ENCODE measurements around the gene GSPT1.

GSPT1 gene

GRCh38 chr16:11836650-11837244, 79.0 kb downstream of the GSPT1 start:
- ATAC-seq: peak; percentile 80
- TF ChIP-seq ZFP3 (CRISPR knock-in tag; IDR thresholded peaks at IDR 0.05): no peak
- no peak for TF ChIP-seq ZFP30 (CRISPR knock-in tag; IDR thresholded peaks at IDR 0.05)
- no peak for TF ChIP-seq POU6F1 (CRISPR knock-in tag; IDR thresholded peaks at IDR 0.05; ENCODE audit: borderline replicate concordance, low read depth)
- TF ChIP-seq CSDC2 (CRISPR knock-in tag; IDR thresholded peaks at IDR 0.05): no peak
- 0 out of 2 replicates have a peak, but pooled peaks have one; percentile 31 for TF ChIP-seq TOX (CRISPR knock-in tag; IDR thresholded peaks at IDR 0.05; ENCODE audit: borderline replicate concordance)
- no peak for TF ChIP-seq TSHZ2 (CRISPR knock-in tag; IDR thresholded peaks at IDR 0.05)

GRCh38 chr16:11835891-11836649, 79.7 kb downstream of the GSPT1 start:
- peak; percentile 62 for ATAC-seq
- no peak for TF ChIP-seq CSDC2 (CRISPR knock-in tag; IDR thresholded peaks at IDR 0.05)
- TF ChIP-seq TOX (CRISPR knock-in tag; IDR thresholded peaks at IDR 0.05; ENCODE audit: borderline replicate concordance): 0 out of 2 replicates have a peak, but pooled peaks have one; percentile 6

- ATAC-seq: no peak
- TF ChIP-seq ZFP3 (CRISPR knock-in tag; IDR thresholded peaks at IDR 0.05) (no peak), PATZ1 (CRISPR knock-in tag; IDR thresholded peaks at IDR 0.05; ENCODE audit: borderline replicate concordance) (no peak), PPARA (CRISPR knock-in tag; IDR thresholded peaks at IDR 0.05; ENCODE audit: borderline replicate concordance) (no peak), ZNF8 (CRISPR knock-in tag; IDR thresholded peaks at IDR 0.05) (no peak), ISL1 (CRISPR knock-in tag; IDR thresholded peaks at IDR 0.05) (no peak)
Measured at GRCh38 chr16:11835309-11835708, 80.4 kb downstream of the GSPT1 start.

GRCh38 chr16:11833951-11834695, 81.6 kb downstream of the GSPT1 start:
- TF ChIP-seq RARB (CRISPR knock-in tag; IDR thresholded peaks at IDR 0.05) (no peak), ZNF565 (CRISPR knock-in tag; conservative IDR thresholded peaks at IDR 0.05; ENCODE audit: low read depth) (no peak), SNAI2 (CRISPR knock-in tag; IDR thresholded peaks at IDR 0.05) (no peak), TSHZ2 (CRISPR knock-in tag; IDR thresholded peaks at IDR 0.05) (no peak), GLIS3 (CRISPR knock-in tag; IDR thresholded peaks at IDR 0.05) (no peak), ZNF70 (CRISPR knock-in tag; IDR thresholded peaks at IDR 0.05) (no peak), ARNTL (CRISPR knock-in tag; IDR thresholded peaks at IDR 0.05; ENCODE audit: borderline replicate concordance, low read depth) (no peak), BACH2 (CRISPR knock-in tag; IDR thresholded peaks at IDR 0.05; ENCODE audit: borderline replicate concordance) (no peak), ESRRG (CRISPR knock-in tag; IDR thresholded peaks at IDR 0.05) (no peak), CSDC2 (CRISPR knock-in tag; IDR thresholded peaks at IDR 0.05) (no peak), ZNF8 (CRISPR knock-in tag; IDR thresholded peaks at IDR 0.05) (no peak), ISL1 (CRISPR knock-in tag; IDR thresholded peaks at IDR 0.05) (no peak), PATZ1 (CRISPR knock-in tag; IDR thresholded peaks at IDR 0.05; ENCODE audit: borderline replicate concordance) (no peak), TOX (CRISPR knock-in tag; IDR thresholded peaks at IDR 0.05; ENCODE audit: borderline replicate concordance) (no peak), POU6F1 (CRISPR knock-in tag; IDR thresholded peaks at IDR 0.05; ENCODE audit: borderline replicate concordance, low read depth) (no peak)
- peak; percentile 50 for ATAC-seq
